ENCODE results near the gene MCCC2.
"Not testable (repeated sequence)": the region's sequence is repeated elsewhere in the genome, so short reads cannot be mapped to it uniquely, and the experiment has no call there.

Gene MCCC2

DNA sequence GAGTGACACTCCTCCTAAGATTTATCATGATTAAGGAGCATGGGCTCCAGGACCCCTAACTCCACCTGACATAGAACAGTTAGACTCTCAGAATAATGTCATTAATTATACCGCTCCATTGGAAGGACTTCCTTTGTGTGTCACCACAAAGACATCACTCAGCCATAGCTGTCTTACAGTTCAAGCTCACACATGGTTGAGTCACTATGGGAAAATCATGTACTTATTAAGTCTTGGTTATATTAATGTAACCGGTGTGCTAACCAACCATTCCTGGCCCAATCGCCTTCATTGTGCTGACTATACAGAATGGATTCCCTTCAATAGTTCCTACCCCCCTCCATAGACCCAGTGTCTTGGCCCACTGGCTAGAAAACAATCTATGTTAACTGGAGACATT lies 10.9 kb upstream of the MCCC2 start:
- Histone ChIP-seq H3K36me3 (ENCODE audit: insufficient read depth, low read depth, low read length) (no peaks in the 10 kb centered on the region), H3K9ac (ENCODE audit: low read depth, low read length) (no peak overlapping the region), H3K9me3 (ENCODE audit: insufficient read depth, low read depth, low read length) (0 out of 2 replicates have a peak, but pooled peaks cover 5% of the 10 kb centered on the region), H3K27ac (ENCODE audit: low read length) (no peak overlapping the region), H3K4me1 (ENCODE audit: insufficient read depth, low read length) (no peaks in the 10 kb centered on the region), H3K27me3 (ENCODE audit: insufficient read depth, low read length) (no peaks in the 10 kb centered on the region), H3K4me3 (ENCODE audit: low read length) (no peak overlapping the region)

DNA sequence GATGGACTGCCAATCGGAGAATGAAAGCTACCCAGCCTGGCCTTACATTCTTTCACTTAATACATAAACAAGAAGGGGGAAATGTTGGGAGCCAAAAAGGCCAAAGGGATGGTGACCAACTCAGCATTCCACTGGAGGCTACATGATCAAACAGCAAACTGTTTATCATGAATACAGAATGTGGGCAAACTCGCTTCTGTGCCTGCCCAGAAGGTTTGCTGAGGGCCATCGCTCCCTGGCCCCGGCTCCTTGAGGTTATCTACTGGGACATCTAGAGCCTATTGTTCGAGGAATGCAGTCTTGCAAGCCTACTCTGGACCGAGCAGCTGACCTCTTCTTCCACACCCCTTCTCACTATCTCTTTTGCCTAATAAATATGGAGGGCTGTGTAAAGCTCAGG lies 9.3 kb upstream of the MCCC2 start:
- H3K9ac ChIP-seq (ENCODE audit: low read depth, low read length); H3K36me3 ChIP-seq (ENCODE audit: insufficient read depth, low read depth, low read length); H3K4me1 ChIP-seq (ENCODE audit: insufficient read depth, low read length); H3K27me3 ChIP-seq (ENCODE audit: insufficient read depth, low read length); H3K9me3 ChIP-seq (ENCODE audit: insufficient read depth, low read depth, low read length); H3K27ac ChIP-seq (ENCODE audit: low read length); H3K4me3 ChIP-seq (ENCODE audit: low read length): not testable (repeated sequence)

DNA sequence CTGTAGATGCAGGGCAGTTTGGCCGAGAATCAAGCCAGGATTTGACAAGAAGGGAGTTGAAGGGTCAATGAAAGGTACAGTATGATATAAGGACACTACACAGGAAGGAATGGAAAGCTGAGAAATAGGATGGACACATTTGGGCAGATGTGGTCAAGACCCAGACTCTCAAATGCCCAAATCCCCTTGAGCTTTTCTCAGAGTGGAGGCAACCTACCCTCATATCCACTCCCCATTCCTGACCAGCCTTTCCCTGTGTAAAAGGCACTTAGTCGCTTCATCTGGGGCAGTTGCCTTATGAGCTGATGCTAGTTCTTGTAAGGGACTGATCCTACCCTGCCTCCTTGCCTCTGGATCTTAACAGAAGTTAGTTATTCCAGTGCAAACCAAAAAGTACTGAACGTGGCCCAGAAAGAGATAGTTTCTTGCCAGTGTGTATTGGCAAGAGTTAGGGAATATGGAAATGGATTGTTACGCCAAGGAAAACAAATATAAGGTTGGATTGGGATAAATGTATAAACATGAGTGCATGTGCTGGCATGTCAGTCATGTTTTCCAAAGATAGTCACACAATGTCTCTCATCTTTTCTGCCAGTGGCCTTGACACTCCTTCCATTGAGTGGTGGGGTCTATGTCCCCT lies 4.1 kb upstream of the MCCC2 start:
- H3K9ac ChIP-seq (ENCODE audit: low read depth, low read length): no peak overlapping the region
- no peak overlapping the region for H3K27ac ChIP-seq (ENCODE audit: low read length)
- no peaks in the 10 kb centered on the region for H3K4me1 ChIP-seq (ENCODE audit: insufficient read depth, low read length)
- H3K36me3 ChIP-seq (ENCODE audit: insufficient read depth, low read depth, low read length): no peaks in the 10 kb centered on the region
- 0 out of 2 replicates have a peak, but pooled peaks cover 4% of the 10 kb centered on the region for H3K9me3 ChIP-seq (ENCODE audit: insufficient read depth, low read depth, low read length)
- H3K4me3 ChIP-seq (ENCODE audit: low read length): no peak overlapping the region
- no peaks in the 10 kb centered on the region for H3K27me3 ChIP-seq (ENCODE audit: insufficient read depth, low read length)

DNA sequence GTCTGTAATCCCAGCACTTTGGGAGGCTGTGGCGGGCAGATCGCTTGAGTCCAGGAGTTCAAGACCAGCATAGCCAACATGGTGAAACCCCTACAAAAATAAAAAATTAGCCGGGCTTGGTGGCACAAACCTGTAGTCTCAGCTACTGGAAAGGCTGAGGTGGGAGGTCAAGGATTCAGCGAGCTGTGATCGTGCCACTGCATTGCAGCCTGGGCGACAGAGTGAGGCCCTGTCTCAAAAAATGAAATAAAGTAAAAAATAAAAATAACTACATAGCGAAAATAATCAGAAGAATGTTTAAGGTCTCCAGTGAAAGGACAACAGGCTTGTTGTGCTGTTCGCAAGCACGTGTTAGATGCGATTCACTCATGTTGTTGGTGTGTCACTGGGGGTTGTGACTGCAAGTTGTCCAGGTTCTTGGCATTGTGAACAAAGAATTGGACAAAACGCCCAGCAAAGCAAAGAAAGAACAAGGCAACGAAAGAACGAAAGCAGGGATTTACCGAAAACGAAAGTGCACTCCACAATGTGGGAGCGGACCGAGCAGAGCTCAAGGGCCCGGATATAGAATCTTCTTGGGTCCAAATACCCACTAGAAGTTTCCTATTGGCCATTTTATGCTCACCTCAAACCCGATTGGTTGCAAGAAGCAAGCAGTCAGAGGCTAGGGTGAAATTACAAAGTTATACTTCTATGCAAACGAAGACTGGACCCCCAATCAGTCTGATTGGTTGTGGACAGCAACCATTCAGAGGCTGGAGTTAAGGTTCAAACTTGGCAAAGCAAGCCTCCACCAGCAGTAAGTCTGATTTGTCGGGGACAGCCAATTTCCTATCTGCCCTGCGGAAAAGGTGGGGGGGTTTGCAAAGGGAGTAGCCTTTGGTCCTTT lies 844 bp upstream of the MCCC2 start:
- no peaks in the 10 kb centered on the region for H3K9me3 ChIP-seq (ENCODE audit: insufficient read depth, low read depth, low read length)
- H3K36me3 ChIP-seq (ENCODE audit: insufficient read depth, low read depth, low read length): no peaks in the 10 kb centered on the region
- H3K4me1 ChIP-seq (ENCODE audit: insufficient read depth, low read length): no peaks in the 10 kb centered on the region
- H3K9ac ChIP-seq (ENCODE audit: low read depth, low read length): peak overlapping the region; percentile 89
- H3K4me3 ChIP-seq (ENCODE audit: low read length): peak overlapping the region; percentile 82
- H3K27me3 ChIP-seq (ENCODE audit: insufficient read depth, low read length): no peaks in the 10 kb centered on the region
- H3K27ac ChIP-seq (ENCODE audit: low read length): peak overlapping the region; percentile 75

DNA sequence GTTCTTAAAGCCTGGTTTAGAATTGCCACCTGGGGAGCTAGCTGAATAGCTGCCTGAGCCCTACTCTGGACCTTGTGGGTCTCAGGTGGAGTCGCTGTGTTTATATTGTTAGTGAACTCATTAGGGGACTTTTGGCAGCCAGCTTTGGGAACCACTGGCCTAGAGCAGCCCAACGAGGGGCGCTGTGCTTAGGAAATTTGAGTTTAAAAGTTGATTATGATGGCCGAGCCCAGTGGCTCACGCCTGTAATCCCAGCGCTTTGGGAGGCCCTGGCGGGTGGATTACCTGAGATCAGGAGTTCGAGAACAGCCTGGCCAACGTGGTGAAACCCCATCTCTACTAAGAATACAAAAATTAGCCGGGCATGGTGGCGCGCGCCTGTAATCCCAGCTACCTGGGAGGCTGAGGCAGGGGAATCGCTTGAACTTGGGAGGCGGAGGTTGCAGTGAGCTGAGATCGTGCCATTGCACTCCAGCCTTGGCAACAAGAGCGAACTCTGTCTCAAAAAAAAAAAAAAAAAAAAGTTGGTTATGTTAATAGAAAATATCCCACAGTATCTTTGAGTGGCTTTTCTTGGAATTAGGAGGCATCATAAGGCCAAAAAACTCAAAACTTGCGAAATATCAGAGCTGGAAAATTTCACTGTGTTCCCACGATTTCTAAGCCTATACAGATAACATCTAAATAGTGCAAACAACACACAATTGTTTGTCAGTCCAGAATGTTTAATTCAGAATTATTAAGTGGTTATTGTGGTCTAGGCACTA lies 809 bp downstream of the MCCC2 start:
- no peaks in the 10 kb centered on the region for H3K36me3 ChIP-seq (ENCODE audit: insufficient read depth, low read depth, low read length)
- peak overlapping the region; percentile 89 for H3K9ac ChIP-seq (ENCODE audit: low read depth, low read length)
- peak overlapping the region; percentile 82 for H3K4me3 ChIP-seq (ENCODE audit: low read length)
- H3K27ac ChIP-seq (ENCODE audit: low read length): peak overlapping the region; percentile 59
- no peaks in the 10 kb centered on the region for H3K9me3 ChIP-seq (ENCODE audit: insufficient read depth, low read depth, low read length)
- H3K4me1 ChIP-seq (ENCODE audit: insufficient read depth, low read length): no peaks in the 10 kb centered on the region
- no peaks in the 10 kb centered on the region for H3K27me3 ChIP-seq (ENCODE audit: insufficient read depth, low read length)

DNA sequence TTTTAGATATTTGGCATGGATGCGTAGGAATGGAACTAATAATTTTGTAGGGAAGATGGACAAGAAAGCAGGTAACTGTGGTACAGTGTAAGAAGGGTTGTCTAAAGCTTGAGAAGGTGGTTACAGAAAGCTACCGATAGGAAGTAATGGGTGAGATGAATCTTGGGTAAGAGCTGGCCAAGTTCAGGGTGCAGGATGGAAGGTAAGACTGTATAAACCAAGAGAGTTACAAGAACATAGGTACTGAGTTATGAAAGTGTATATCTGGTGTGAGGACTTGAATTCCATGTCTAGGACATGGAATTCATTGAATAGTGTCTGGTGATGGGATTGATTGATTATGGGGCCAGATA lies 1.4 kb downstream of the MCCC2 start:
- Histone ChIP-seq H3K4me1 (ENCODE audit: insufficient read depth, low read length) (no peaks in the 10 kb centered on the region), H3K27me3 (ENCODE audit: insufficient read depth, low read length) (no peaks in the 10 kb centered on the region), H3K9ac (ENCODE audit: low read depth, low read length) (no peak overlapping the region; the same call in 1 of the 2 replicates), H3K36me3 (ENCODE audit: insufficient read depth, low read depth, low read length) (no peaks in the 10 kb centered on the region), H3K27ac (ENCODE audit: low read length) (no peak overlapping the region), H3K9me3 (ENCODE audit: insufficient read depth, low read depth, low read length) (no peaks in the 10 kb centered on the region), H3K4me3 (ENCODE audit: low read length) (peak overlapping the region; percentile 82; the same call in 1 of the 2 replicates)

DNA sequence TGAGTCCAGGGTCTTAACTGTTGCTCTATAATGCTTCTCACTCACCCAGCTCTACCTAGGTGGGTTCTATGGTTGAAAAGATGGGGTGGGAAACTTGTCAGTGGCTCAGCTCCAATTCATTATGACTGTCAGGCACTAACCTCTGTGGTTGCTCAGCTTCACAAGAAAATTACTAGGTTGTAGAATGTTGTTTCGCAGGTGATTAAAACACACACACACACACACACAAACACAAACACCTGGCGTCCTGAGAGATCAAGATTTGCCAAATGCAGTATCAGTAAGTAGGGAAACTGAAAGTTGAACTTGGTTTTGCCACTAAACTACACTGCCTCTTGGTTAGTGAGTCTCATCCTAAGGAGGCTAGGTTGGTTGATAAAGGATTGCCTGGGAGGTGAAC lies 2.8 kb downstream of the MCCC2 start:
- H3K4me3 ChIP-seq (ENCODE audit: low read length): no peak overlapping the region; the same call in 1 of the 2 replicates
- no peak overlapping the region for H3K27ac ChIP-seq (ENCODE audit: low read length)
- no peak overlapping the region for H3K9ac ChIP-seq (ENCODE audit: low read depth, low read length)
- no peaks in the 10 kb centered on the region for H3K9me3 ChIP-seq (ENCODE audit: insufficient read depth, low read depth, low read length)
- no peaks in the 10 kb centered on the region for H3K4me1 ChIP-seq (ENCODE audit: insufficient read depth, low read length)
- no peaks in the 10 kb centered on the region; the same call in 1 of the 2 replicates for H3K36me3 ChIP-seq (ENCODE audit: insufficient read depth, low read depth, low read length)
- H3K27me3 ChIP-seq (ENCODE audit: insufficient read depth, low read length): no peaks in the 10 kb centered on the region

DNA sequence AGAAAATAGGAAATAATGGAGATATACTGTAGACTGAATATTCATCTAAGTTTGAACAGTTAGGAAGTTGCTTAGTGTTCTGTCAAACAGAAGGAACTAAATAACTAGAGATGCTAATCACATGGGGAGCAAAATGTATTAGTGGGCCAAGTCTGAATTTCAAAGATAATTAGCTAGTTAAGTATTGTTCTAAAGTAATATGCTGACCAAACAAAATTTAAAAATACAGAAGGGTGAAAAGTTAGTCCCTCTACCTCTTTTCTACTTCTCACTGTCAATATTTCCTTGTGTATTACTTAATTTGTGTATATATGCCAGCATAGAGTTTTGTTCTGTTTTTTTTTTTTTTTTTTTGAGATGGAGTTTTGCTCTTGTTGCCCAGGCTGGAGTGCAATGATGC lies 4.0 kb downstream of the MCCC2 start:
- Histone ChIP-seq H3K9ac (ENCODE audit: low read depth, low read length) (no peak overlapping the region), H3K4me1 (ENCODE audit: insufficient read depth, low read length) (no peaks in the 10 kb centered on the region), H3K36me3 (ENCODE audit: insufficient read depth, low read depth, low read length) (peaks cover 9% of the 10 kb centered on the region), H3K27ac (ENCODE audit: low read length) (no peak overlapping the region), H3K4me3 (ENCODE audit: low read length) (no peak overlapping the region), H3K27me3 (ENCODE audit: insufficient read depth, low read length) (no peaks in the 10 kb centered on the region), H3K9me3 (ENCODE audit: insufficient read depth, low read depth, low read length) (no peaks in the 10 kb centered on the region)

DNA sequence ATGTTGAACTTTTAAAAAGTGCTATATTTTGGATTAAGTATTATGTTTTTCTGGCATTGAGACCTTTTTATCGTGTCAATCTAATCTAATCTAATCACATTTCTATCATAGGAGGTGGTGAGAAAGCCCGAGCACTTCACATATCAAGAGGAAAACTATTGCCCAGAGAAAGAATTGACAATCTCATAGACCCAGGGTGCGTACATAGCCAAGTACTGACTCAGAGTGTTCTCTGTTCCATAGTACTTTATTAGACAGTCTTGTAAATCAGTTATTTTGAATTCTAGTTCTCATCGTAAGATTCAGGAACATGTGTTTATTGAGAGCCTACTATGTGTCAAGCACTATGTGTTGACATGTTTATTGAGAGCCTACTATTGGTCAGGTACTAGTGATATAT lies 9.0 kb downstream of the MCCC2 start:
- no peak overlapping the region for H3K4me3 ChIP-seq (ENCODE audit: low read length)
- H3K36me3 ChIP-seq (ENCODE audit: insufficient read depth, low read depth, low read length): peaks cover 56% of the 10 kb centered on the region
- H3K9me3 ChIP-seq (ENCODE audit: insufficient read depth, low read depth, low read length): no peaks in the 10 kb centered on the region
- H3K27ac ChIP-seq (ENCODE audit: low read length): no peak overlapping the region
- no peak overlapping the region for H3K9ac ChIP-seq (ENCODE audit: low read depth, low read length)
- H3K4me1 ChIP-seq (ENCODE audit: insufficient read depth, low read length): no peaks in the 10 kb centered on the region
- H3K27me3 ChIP-seq (ENCODE audit: insufficient read depth, low read length): no peaks in the 10 kb centered on the region

DNA sequence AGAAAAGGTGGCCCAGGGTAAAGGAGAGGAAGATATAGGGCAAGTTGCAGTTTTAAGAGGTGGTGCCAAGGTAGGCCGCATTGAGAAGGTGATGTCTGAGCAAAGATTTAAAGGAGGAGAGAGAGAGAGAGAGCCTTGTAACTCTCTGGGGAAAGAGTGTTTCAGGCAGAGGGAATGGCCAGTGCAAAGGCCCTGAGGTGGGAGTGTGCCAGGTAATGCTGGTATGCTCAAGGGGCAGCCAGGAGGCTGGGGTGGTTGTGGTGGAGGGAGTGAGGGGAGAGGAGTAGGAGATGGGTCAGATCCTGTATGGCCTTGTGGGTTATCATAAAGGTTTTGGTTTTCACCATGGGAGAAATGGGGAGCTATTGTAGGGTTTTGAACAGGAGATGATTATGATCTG lies 9.9 kb downstream of the MCCC2 start:
- Histone ChIP-seq H3K27ac (ENCODE audit: low read length) (no peak overlapping the region), H3K9me3 (ENCODE audit: insufficient read depth, low read depth, low read length) (no peaks in the 10 kb centered on the region), H3K36me3 (ENCODE audit: insufficient read depth, low read depth, low read length) (peaks cover 65% of the 10 kb centered on the region), H3K4me1 (ENCODE audit: insufficient read depth, low read length) (no peaks in the 10 kb centered on the region), H3K9ac (ENCODE audit: low read depth, low read length) (no peak overlapping the region), H3K27me3 (ENCODE audit: insufficient read depth, low read length) (no peaks in the 10 kb centered on the region), H3K4me3 (ENCODE audit: low read length) (no peak overlapping the region)

DNA sequence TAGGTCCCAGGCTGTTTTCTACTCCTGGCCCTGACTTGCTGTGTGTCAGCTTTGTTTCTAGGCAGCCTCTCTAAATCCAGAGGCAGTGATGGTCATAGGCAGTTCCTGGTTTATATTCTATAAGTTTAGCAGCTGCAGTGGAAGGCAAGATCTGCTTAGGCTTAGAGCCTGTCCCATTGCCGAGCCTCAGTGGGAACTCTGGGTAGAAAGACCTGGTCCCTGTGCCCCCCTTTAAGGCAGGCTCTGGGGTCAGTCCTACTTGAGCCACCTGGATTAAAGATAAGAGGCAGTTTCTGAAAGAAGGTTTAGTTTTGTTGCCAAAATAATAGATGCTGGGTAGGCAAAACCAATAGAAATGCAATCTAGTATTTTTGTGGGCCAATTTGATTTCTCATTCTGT lies 13.6 kb downstream of the MCCC2 start:
- H3K4me1 ChIP-seq (ENCODE audit: insufficient read depth, low read length): no peaks in the 10 kb centered on the region
- no peak overlapping the region for H3K9ac ChIP-seq (ENCODE audit: low read depth, low read length)
- H3K27ac ChIP-seq (ENCODE audit: low read length): no peak overlapping the region
- peaks cover 81% of the 10 kb centered on the region for H3K36me3 ChIP-seq (ENCODE audit: insufficient read depth, low read depth, low read length)
- H3K9me3 ChIP-seq (ENCODE audit: insufficient read depth, low read depth, low read length): no peaks in the 10 kb centered on the region
- no peak overlapping the region for H3K4me3 ChIP-seq (ENCODE audit: low read length)
- no peaks in the 10 kb centered on the region for H3K27me3 ChIP-seq (ENCODE audit: insufficient read depth, low read length)
